ENCODE results near the gene DRC1.

DNA sequence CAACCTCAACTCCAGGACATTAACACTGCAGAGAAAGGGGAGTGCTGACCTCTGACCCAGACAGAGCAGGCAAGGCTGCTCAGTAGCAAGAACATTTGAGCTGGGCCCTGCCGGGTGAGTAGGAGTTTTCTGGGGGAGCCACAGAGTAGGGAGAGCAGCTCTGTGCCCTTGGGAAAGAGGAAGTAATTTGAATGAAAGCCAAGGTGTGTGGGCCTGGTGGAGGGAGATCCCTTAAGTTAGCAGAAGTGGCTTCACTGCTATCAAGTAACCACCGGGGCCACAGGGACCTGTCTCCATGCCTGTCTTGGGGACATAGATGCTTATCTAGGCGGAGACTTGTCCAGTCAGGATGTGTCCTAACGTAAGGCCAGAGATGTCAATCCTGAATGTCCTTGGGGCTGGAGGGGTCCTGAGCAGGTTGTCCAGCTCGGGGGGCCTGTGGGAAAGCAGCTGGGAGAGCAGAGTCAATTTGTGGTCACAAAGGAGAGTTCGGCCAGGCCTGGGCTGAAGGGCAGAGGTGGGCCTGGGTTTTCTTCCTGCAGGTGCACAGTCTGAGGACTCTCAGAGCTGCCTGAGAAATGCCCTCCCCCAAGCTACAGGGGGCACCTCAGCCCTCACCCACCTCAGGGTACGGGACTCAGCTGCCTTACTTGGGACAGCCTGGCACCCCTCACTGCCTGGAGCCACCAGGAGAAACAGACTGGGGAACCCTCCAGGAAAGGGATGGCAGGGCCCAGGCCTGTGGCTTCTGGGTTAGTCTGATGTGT lies 91.2 kb downstream of the DRC1 start:
- TF ChIP-seq, protein P1, sequence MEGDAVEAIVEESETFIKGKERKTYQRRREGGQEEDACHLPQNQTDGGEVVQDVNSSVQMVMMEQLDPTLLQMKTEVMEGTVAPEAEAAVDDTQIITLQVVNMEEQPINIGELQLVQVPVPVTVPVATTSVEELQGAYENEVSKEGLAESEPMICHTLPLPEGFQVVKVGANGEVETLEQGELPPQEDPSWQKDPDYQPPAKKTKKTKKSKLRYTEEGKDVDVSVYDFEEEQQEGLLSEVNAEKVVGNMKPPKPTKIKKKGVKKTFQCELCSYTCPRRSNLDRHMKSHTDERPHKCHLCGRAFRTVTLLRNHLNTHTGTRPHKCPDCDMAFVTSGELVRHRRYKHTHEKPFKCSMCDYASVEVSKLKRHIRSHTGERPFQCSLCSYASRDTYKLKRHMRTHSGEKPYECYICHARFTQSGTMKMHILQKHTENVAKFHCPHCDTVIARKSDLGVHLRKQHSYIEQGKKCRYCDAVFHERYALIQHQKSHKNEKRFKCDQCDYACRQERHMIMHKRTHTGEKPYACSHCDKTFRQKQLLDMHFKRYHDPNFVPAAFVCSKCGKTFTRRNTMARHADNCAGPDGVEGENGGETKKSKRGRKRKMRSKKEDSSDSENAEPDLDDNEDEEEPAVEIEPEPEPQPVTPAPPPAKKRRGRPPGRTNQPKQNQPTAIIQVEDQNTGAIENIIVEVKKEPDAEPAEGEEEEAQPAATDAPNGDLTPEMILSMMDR (conservative IDR thresholded peaks at IDR 0.05; ENCODE audit: low read length) = no peak
- TF ChIP-seq EZH2phosphoT487 (IDR thresholded peaks at IDR 0.05; ENCODE audit: borderline replicate concordance, low read depth, low read length) = no peak
